ENCODE data around the gene C19orf38.
A peak's percentile ranks its signal among the peaks of the same experiment; 100 is the strongest.

The C19orf38 gene

GRCh38 chr19:10815969-10816644 lies 32.1 kb upstream of the C19orf38 start:
- peak overlapping the region; percentile 44 to 57 for H3K4me3 ChIP-seq (replicated peaks in 1 of 2; ENCODE audit: low read depth in 2 of 2, low read length in 2 of 2)
- DNase-seq (ENCODE audit: low read depth in 2 of 2): no peak
- no peak for TF ChIP-seq CTCF (IDR thresholded peaks at IDR 0.05; ENCODE audit: low read depth, low read length)

- no peak for TF ChIP-seq CTCF (IDR thresholded peaks at IDR 0.05; ENCODE audit: low read depth, low read length)
- DNase-seq (ENCODE audit: low read depth in 2 of 2): no peak
- H3K4me3 ChIP-seq (replicated peaks in 1 of 2; ENCODE audit: low read depth in 2 of 2, low read length in 2 of 2): peak overlapping the region; percentile 44 to 57
These were observed 31.5 kb upstream of the C19orf38 start for GRCh38 chr19:10816691-10817090.

GRCh38 chr19:10817291-10818038 lies 30.8 kb upstream of the C19orf38 start:
- DNase-seq (ENCODE audit: low read depth in 2 of 2): peak; percentile 86 to 96
- no peak for TF ChIP-seq CTCF (IDR thresholded peaks at IDR 0.05; ENCODE audit: low read depth, low read length)
- H3K4me3 ChIP-seq (replicated peaks in 1 of 2; ENCODE audit: low read depth in 2 of 2, low read length in 2 of 2): peak overlapping the region; percentile 44 to 57

- DNase-seq (ENCODE audit: low read depth in 2 of 2): no peak
- H3K4me3 ChIP-seq (replicated peaks in 1 of 2; ENCODE audit: low read depth in 2 of 2, low read length in 2 of 2): no peak overlapping the region
- TF ChIP-seq CTCF (IDR thresholded peaks at IDR 0.05; ENCODE audit: low read depth, low read length): no peak
These were observed 29.7 kb upstream of the C19orf38 start for GRCh38 chr19:10818301-10819123.

- H3K4me3 ChIP-seq (replicated peaks in 1 of 2; ENCODE audit: low read depth in 2 of 2, low read length in 2 of 2): no peak overlapping the region
- DNase-seq (ENCODE audit: low read depth in 2 of 2): no peak
- TF ChIP-seq CTCF (IDR thresholded peaks at IDR 0.05; ENCODE audit: low read depth, low read length): no peak
These were observed 28.8 kb upstream of the C19orf38 start for GRCh38 chr19:10819124-10820060.

GRCh38 chr19:10820173-10820572 lies 28.0 kb upstream of the C19orf38 start:
- TF ChIP-seq CTCF (IDR thresholded peaks at IDR 0.05; ENCODE audit: low read depth, low read length): peak; percentile 29
- H3K4me3 ChIP-seq (replicated peaks in 1 of 2; ENCODE audit: low read depth in 2 of 2, low read length in 2 of 2): no peak overlapping the region
- peak in 1 of 2 donors; percentile 21 for DNase-seq (ENCODE audit: low read depth in 2 of 2)
